Activated naive CD8-positive, alpha-beta T cell (primary cell): Measurements from ENCODE around the gene SH2B3.

Source experiments
- H3K27ac Mint-ChIP-seq: one replicate; pipeline ENCODE4 v1.8.0; 2021; ENCODE audit warnings: mixed read lengths
- H3K27me3 Mint-ChIP-seq: one replicate; pipeline ENCODE4 v1.8.0; 2021; ENCODE audit warnings: mixed read lengths
- H3K36me3 Mint-ChIP-seq: one replicate; pipeline ENCODE4 v1.8.0; 2021; ENCODE audit warnings: mixed read lengths
- H3K4me1 Mint-ChIP-seq: one replicate; pipeline ENCODE4 v1.8.0; 2021; ENCODE audit warnings: low read depth, mixed read lengths
- H3K4me3 Mint-ChIP-seq: one replicate; pipeline ENCODE4 v1.8.0; 2021; ENCODE audit warnings: mild to moderate bottlenecking, mixed read lengths
- H3K9me3 Mint-ChIP-seq: one replicate; pipeline ENCODE4 v1.8.0; 2021; ENCODE audit warnings: low read depth, mixed read lengths

The SH2B3 gene

DNA sequence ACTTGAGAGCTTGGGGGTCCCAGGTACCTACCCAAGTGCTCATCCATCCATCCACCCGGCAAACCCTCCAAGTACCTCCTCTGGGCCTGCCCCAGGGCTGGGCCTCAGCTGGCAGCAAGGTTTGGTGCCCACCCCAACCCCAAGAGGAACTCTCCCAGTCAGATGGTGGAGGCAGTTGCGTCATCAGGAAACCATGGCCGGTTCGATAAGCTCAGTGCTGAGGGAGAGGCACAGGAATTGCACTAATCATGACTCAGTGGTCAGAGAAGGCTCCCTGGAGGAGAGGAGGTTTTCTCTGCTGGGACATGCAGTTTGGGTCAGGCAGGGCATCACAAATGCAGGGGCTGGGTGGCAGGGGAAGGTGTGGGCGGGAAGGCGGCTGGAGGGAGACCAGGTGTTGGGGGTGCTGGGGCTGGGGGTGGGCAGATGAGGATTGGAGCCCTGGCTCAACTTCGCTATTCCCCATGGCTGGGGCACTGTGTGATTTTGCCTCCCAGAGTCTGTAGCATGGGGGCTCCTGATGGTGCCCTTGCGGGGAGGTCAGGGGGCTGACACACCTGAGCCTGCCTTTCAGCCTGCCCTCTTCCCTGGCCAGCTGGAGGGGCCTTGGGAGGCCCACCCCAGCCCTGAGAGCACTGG lies 32.2 kb downstream of the SH2B3 start:
- Mint-ChIP-seq H3K27ac (peak overlapping the region; percentile 81), H3K27me3 (no peaks in the 10 kb centered on the region), H3K36me3 (no peaks in the 10 kb centered on the region), H3K4me3 (peak overlapping the region; percentile 73), H3K4me1 (peaks cover 92% of the 10 kb centered on the region), H3K9me3 (no peaks in the 10 kb centered on the region)

DNA sequence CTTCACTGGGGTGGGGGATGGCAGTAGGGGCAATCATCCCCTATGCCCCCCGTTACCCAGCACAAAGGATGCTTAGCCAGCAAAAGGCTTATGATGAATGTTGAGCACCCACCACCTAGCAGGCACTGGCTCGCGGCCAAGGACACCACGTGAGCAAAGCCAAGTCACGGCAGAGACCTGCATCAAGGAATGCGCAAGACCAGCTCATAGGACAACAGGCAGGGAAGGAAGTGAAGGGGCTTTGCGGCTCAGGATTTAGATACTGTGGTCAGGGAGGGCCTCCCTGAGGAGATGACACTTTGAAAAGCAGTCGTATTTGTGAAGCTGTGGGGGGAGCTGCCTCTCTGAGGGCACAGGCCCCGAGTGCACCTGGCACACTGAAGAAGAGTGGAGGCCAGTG lies 32.8 kb downstream of the SH2B3 start:
- Mint-ChIP-seq H3K9me3 (no peaks in the 10 kb centered on the region), H3K36me3 (no peaks in the 10 kb centered on the region), H3K4me1 (peaks cover 92% of the 10 kb centered on the region), H3K27ac (peak overlapping the region; percentile 84), H3K27me3 (no peaks in the 10 kb centered on the region), H3K4me3 (peak overlapping the region; percentile 73)

- Mint-ChIP-seq H3K4me3 (no peak overlapping the region), H3K27ac (peak overlapping the region; percentile 70), H3K27me3 (no peaks in the 10 kb centered on the region)
Measured at GRCh38 chr12:111439657-111440151, 34.0 kb downstream of the SH2B3 start.

GRCh38 chr12:111440152-111440551 lies 34.4 kb downstream of the SH2B3 start:
- peaks cover 91% of the 10 kb centered on the region for H3K4me1 Mint-ChIP-seq
- H3K27ac Mint-ChIP-seq = peak overlapping the region; percentile 70
- no peaks in the 10 kb centered on the region for H3K9me3 Mint-ChIP-seq
- no peaks in the 10 kb centered on the region for H3K36me3 Mint-ChIP-seq
- H3K27me3 Mint-ChIP-seq = no peaks in the 10 kb centered on the region
- H3K4me3 Mint-ChIP-seq = no peak overlapping the region

More at GRCh38 chr12:111439657-111440151, 34.0 kb downstream of the SH2B3 start:
- Mint-ChIP-seq H3K36me3 (no peaks in the 10 kb centered on the region), H3K4me1 (peaks cover 91% of the 10 kb centered on the region), H3K9me3 (no peaks in the 10 kb centered on the region)

DNA sequence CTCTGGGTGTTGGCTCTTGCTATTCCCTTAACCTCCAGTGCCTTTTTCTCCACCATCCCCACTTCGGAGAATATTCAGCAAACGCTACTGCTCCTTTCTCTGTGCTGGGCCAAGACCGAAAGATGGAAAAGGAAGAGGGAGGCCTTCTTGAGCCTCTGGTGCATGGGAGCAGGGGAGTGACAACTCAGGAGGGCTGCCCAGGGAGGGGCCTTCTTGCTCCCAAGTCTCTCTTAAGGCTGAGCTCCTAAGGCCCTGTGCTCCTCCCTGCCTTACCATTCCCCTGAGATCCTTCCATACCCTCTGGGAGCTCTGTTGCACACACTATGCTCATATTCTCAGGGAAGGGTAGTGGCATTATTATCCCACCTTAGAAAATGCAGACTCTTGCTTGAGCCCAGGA lies 34.9 kb downstream of the SH2B3 start:
- H3K27ac Mint-ChIP-seq = peak overlapping the region; percentile 70
- H3K27me3 Mint-ChIP-seq = no peaks in the 10 kb centered on the region
- H3K36me3 Mint-ChIP-seq = no peaks in the 10 kb centered on the region
- H3K4me3 Mint-ChIP-seq = no peak overlapping the region
- H3K9me3 Mint-ChIP-seq = no peaks in the 10 kb centered on the region
- H3K4me1 Mint-ChIP-seq = peaks cover 88% of the 10 kb centered on the region

- Mint-ChIP-seq H3K27me3 (no peaks in the 10 kb centered on the region), H3K9me3 (no peaks in the 10 kb centered on the region), H3K4me1 (peaks cover 87% of the 10 kb centered on the region), H3K27ac (peak overlapping the region; percentile 41), H3K4me3 (no peak overlapping the region), H3K36me3 (no peaks in the 10 kb centered on the region)
Measured at GRCh38 chr12:111441107-111441928, 35.6 kb downstream of the SH2B3 start.

DNA sequence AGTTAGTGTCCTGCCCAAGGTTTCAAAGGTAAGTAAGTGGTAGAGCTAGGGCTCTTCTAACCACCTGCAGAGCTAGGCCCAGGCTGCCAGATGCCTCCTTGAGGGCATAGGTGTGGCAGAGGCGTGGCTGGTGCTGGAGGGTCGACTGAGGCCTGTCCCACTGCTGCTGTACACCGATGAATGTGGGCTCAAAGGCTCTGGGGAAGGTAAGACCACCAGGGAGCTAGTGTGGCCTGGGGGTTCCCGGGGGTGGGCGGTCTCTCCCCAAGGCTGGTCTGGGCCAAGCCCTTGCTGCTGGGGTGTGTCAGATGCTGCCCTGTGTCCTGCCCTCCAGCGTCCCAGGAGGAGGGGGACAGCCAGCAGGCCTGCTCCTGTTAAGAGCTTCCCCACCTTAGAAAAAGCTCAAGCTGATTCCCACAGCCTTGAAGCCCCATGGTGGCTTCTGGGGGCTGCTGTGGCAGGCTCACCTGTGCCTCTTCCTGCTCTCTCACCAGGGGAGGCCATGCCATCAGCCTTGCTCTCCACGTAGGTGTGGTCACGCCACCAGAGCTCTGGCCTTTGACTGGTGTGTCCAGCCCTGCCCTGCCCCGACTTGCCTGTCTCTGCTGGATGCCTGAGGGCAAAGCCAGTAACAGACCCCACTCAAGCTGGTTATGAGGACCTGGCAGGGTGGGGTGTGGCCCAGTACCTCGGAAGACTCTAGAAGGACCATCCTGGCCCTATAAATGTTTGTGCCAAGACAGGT lies 36.8 kb downstream of the SH2B3 start:
- Mint-ChIP-seq H3K27me3 (no peaks in the 10 kb centered on the region), H3K4me3 (no peak overlapping the region), H3K4me1 (peaks cover 81% of the 10 kb centered on the region), H3K9me3 (no peaks in the 10 kb centered on the region), H3K27ac (peak overlapping the region; percentile 24), H3K36me3 (no peaks in the 10 kb centered on the region)

DNA sequence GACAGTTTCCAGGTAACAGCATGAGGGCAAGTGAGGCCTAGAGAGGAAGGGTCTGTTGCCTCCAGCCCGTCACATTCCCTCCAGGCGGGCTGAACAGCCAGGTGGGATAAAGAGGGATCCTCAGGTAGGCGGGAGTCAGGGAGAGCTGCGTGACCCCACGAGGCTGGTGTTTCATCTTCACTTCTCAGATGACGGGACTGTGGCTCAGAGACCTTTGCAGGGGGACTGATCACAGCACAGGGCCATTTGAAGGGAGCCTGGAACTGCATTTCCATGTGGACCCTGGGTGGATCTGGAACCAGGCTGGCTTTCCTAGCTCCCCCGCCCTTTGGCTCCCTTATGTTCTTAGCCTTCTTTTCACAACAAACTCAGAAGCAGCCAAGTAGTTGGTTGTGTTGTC lies 37.4 kb downstream of the SH2B3 start:
- Mint-ChIP-seq H3K36me3 (no peaks in the 10 kb centered on the region), H3K9me3 (no peaks in the 10 kb centered on the region), H3K4me1 (peaks cover 75% of the 10 kb centered on the region), H3K4me3 (no peak overlapping the region), H3K27me3 (no peaks in the 10 kb centered on the region), H3K27ac (peak overlapping the region; percentile 24)

DNA sequence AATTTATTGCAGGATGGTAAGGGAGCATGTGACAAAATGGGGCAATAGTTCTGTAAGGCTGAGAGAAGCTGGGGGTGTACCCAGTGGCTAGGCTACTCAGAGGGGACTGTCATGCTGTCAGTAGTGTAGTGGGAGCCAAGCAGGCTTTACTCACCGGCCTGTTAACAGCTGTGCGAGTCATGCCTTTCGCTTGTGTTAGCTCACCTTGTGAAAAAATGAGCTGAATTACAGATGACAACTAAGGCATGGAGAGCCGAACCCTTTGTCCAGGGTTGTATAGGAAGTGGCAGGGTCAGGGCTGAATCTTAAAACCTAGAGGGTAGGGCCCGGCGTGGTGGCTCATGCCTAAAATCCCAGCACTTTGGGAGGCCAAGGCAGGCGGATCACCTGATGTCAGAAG lies 37.9 kb downstream of the SH2B3 start:
- peak overlapping the region; percentile 51 for H3K4me3 Mint-ChIP-seq
- H3K27me3 Mint-ChIP-seq = no peaks in the 10 kb centered on the region
- no peaks in the 10 kb centered on the region for H3K9me3 Mint-ChIP-seq
- H3K36me3 Mint-ChIP-seq = no peaks in the 10 kb centered on the region
- peak overlapping the region; percentile 3 for H3K27ac Mint-ChIP-seq
- H3K4me1 Mint-ChIP-seq = peaks cover 70% of the 10 kb centered on the region

DNA sequence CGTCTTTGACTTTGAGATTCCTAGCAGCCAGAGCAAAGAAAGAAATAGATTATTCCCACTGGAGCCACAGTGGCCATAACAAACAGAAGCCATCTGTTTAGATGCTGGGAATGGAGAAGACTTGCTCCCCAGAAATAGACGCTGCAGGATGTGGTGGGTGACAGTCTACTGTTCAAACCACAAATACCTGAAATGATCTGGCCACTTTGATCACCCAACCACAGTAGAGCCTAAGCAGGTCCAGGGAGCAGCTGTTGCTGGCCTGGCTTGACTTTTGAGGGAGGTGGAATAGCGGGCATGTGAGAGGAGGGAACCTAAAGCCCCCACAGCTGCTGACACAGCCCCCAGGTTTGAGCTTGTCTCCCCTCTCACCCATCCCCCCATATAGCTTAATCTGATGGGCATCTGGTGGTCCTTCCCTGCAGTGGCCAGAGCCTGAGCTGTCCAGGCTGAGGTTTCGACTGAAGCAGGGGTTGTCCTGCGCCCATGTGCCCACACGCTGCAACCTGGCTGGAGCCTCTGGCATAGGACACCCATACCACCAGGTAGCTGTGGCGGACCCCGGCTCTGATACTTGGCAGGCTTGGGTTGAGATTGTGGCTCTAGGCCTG lies 38.7 kb downstream of the SH2B3 start:
- H3K4me3 Mint-ChIP-seq = peak overlapping the region; percentile 51
- H3K9me3 Mint-ChIP-seq = no peaks in the 10 kb centered on the region
- H3K27me3 Mint-ChIP-seq = no peaks in the 10 kb centered on the region
- H3K36me3 Mint-ChIP-seq = no peaks in the 10 kb centered on the region
- H3K4me1 Mint-ChIP-seq = peaks cover 69% of the 10 kb centered on the region
- H3K27ac Mint-ChIP-seq = peak overlapping the region; percentile 81

DNA sequence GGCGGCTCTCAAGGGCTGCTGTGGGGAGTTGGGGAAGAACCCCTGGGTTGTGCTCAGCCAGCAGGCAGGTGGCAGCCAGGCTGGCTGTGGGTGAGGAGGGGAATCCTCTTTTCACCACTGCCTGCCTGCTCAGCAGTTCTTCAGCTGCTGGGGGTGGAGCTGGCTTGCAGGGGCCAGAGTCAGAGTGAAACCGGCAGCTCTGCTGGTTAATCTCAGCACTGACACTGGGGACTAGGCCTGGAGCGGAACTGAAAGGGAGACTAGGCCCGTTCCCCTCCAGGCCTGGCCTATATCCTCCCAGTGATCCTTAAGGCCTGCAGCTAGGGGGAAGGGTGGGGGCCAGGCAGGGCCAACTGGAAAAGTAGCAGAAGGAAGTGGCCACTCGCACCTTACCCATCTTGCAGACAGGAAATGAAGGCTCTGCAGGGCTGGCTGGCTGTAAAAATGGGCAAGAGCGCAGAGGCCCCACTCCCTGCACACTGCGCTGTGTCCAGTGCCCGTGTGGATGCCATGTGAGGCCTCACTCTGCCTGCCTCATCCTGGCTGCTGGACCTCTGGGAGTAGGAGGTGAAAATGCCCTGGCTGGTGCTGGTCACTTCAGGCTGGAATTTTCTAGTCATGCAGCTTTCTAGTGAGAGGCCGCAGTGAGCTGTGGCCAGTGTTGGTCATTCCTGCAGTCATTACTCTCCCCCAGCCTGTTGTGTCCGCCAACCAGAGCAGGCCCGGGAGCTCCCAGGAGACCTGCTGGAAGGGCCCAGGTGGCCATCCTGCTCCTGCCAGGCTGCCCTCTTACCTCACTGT lies 39.4 kb downstream of the SH2B3 start:
- H3K4me1 Mint-ChIP-seq = peaks cover 66% of the 10 kb centered on the region
- H3K27ac Mint-ChIP-seq = peak overlapping the region; percentile 81
- H3K9me3 Mint-ChIP-seq = no peaks in the 10 kb centered on the region
- no peaks in the 10 kb centered on the region for H3K27me3 Mint-ChIP-seq
- H3K36me3 Mint-ChIP-seq = no peaks in the 10 kb centered on the region
- H3K4me3 Mint-ChIP-seq = peak overlapping the region; percentile 51

GRCh38 chr12:111445726-111446581 lies 40.2 kb downstream of the SH2B3 start:
- peak overlapping the region; percentile 56 for H3K4me3 Mint-ChIP-seq
- peaks cover 2% of the 10 kb centered on the region for H3K36me3 Mint-ChIP-seq
- H3K27ac Mint-ChIP-seq = peak overlapping the region; percentile 61
- H3K9me3 Mint-ChIP-seq = no peaks in the 10 kb centered on the region
- peaks cover 65% of the 10 kb centered on the region for H3K4me1 Mint-ChIP-seq
- H3K27me3 Mint-ChIP-seq = no peaks in the 10 kb centered on the region
